SK-N-SH (cell line): ENCODE measurements around the gene KCNJ10. TPM values are rescaled to one million over a fixed set of nuclear protein-coding genes. Genes with fewer than 3 reads are reported as not detected.

ENCODE experiments used
- CTCF ChIA-PET: fragments of 300-600, 350-600 bp; formaldehyde crosslinking; extraction: SDS; loops from one replicate; lab custom pipeline; 2021; lab: Yijun Ruan, JAX
- POLR2A ChIA-PET: fragments of 350-600 bp; sonication (Branson Sonifier 250); formaldehyde crosslinking; extraction: SDS; loops from one replicate; lab custom pipeline; 2020; ENCODE audit warnings: antibody characterized with exemption, inconsistent platforms; lab: Yijun Ruan, JAX
- DNase-seq: peaks from one replicate; pipeline ENCODE4 v3.0.0; 2012
- H2AFZ ChIP-seq: fragments of 200-600 bp; sonication (generic); 2 replicates; pipeline ENCODE4 v1.8.1; 2016; ENCODE audit warnings: antibody characterized with exemption, mild to moderate bottlenecking, low read depth
- H3F3A ChIP-seq: fragments of 200-600 bp; sonication (generic); replicated peaks from 2 replicates; pipeline ENCODE3; 2016; ENCODE audit warnings: antibody characterized with exemption, mild to moderate bottlenecking; ENCODE audit not compliant: insufficient read depth
- H3K27ac ChIP-seq, 2 experiments: fragments of 200-500 bp in 1 of 2; fragments of 200-600 bp in 1 of 2; sonication (Bioruptor generic) in 1 of 2; sonication (generic), shearing (Covaris generic) in 1 of 2; 2 replicates each; pipeline versions ENCODE4 v1.5.1 to v1.6.1; 2014 to 2016; ENCODE audit warnings: low read depth in 2 of 2, inconsistent platforms in 1 of 2, low read length in 1 of 2, mild to moderate bottlenecking in 1 of 2, mixed read lengths in 1 of 2
- H3K27me3 ChIP-seq: fragments of 200-600 bp; sonication (generic), shearing (Covaris generic); 2 replicates; pipeline ENCODE4 v1.6.1; 2016; ENCODE audit warnings: mixed run types; ENCODE audit not compliant: insufficient read depth
- H3K36me3 ChIP-seq, 2 experiments: fragments of 200-500 bp in 1 of 2; fragments of 200-600 bp in 1 of 2; sonication (Bioruptor generic) in 1 of 2; sonication (generic) in 1 of 2; replicated peaks in 1 of 2; 2 replicates each; pipeline versions ENCODE3 to v1.5.1; 2014 to 2016; ENCODE audit warnings: low read length in 1 of 2, mild to moderate bottlenecking in 1 of 2; ENCODE audit not compliant: insufficient read depth in 2 of 2, control insufficient read depth in 1 of 2
- H3K4me1 ChIP-seq, 2 experiments: fragments of 200-500 bp in 1 of 2; fragments of 200-600 bp in 1 of 2; sonication (Bioruptor generic) in 1 of 2; sonication (generic), shearing (Covaris generic) in 1 of 2; 2 replicates each; pipeline versions ENCODE4 v1.5.1 to v1.6.1; 2014 to 2016; ENCODE audit warnings: low read depth in 1 of 2, low read length in 1 of 2, mixed run types in 1 of 2; ENCODE audit not compliant: insufficient read depth in 2 of 2, control insufficient read depth in 1 of 2
- H3K4me2 ChIP-seq: fragments of 200-600 bp; sonication (generic), shearing (Covaris generic); 2 replicates; pipeline ENCODE4 v1.6.1; 2017; ENCODE audit warnings: mixed run types
- H3K4me3 ChIP-seq, 2 experiments: fragments of 200-500 bp in 1 of 2; fragments of 200-600 bp in 1 of 2; sonication (Bioruptor generic) in 1 of 2; sonication (generic), shearing (Covaris generic) in 1 of 2; 2 replicates each; pipeline versions ENCODE4 v1.5.1 to v1.8.1; 2014 to 2016; ENCODE audit warnings: low read depth in 2 of 2, inconsistent platforms in 1 of 2, low read length in 1 of 2, mild to moderate bottlenecking in 1 of 2, mixed read lengths in 1 of 2, moderate library complexity in 1 of 2
- H3K79me2 ChIP-seq: fragments of 200-600 bp; sonication (generic); 2 replicates; pipeline ENCODE4 v1.8.1; 2017; ENCODE audit warnings: mild to moderate bottlenecking; ENCODE audit not compliant: insufficient read depth
- H3K9ac ChIP-seq: fragments of 200-600 bp; sonication (generic); 2 replicates; pipeline ENCODE4 v1.6.1; 2017; ENCODE audit warnings: mixed run types
- H3K9me2 ChIP-seq: fragments of 200-600 bp; sonication (generic); 2 replicates; pipeline ENCODE4 v1.6.1; 2017; ENCODE audit warnings: mixed run types
- H3K9me3 ChIP-seq: fragments of 200-600 bp; sonication (generic); 2 replicates; pipeline ENCODE4 v1.6.1; 2017; ENCODE audit warnings: mixed run types, mild to moderate bottlenecking, moderate library complexity
- H4K20me1 ChIP-seq: fragments of 200-600 bp; sonication (generic); 2 replicates; pipeline ENCODE4 v1.6.1; 2017; ENCODE audit warnings: mild to moderate bottlenecking, mixed run types; ENCODE audit not compliant: insufficient read depth
- CTCF ChIP-seq: fragments of 200-600 bp; sonication (generic); IDR thresholded peaks from 2 replicates; pipeline ENCODE4 v1.6.1; 2017; ENCODE audit warnings: antibody characterized with exemption, mild to moderate bottlenecking, moderate library complexity
- FOSL2 ChIP-seq: IDR thresholded peaks from 2 replicates; pipeline ENCODE4 v1.4.0; 2012; ENCODE audit warnings: low read depth, mild to moderate bottlenecking, moderate library complexity, borderline replicate concordance
- FOXJ3 ChIP-seq: sonication (generic); formaldehyde crosslinking; IDR thresholded peaks from 2 replicates; pipeline ENCODE4 v1.5.1; 2020; ENCODE audit warnings: mild to moderate bottlenecking, missing genetic modification reagents
- MXI1 ChIP-seq: IDR thresholded peaks from 2 replicates; pipeline ENCODE4 v1.6.1; 2012; ENCODE audit warnings: mild to moderate bottlenecking, low read depth, low read length, improper control_type of control experiment
- RCOR1 ChIP-seq: fragments of 150-350 bp; IDR thresholded peaks from 2 replicates; pipeline ENCODE4 v1.6.1; 2017; ENCODE audit warnings: antibody characterized with exemption, low read length
- REST ChIP-seq: IDR thresholded peaks from 2 replicates; pipeline ENCODE4 v1.6.1; 2012; ENCODE audit warnings: mild to moderate bottlenecking, low read depth, low read length, moderate library complexity
- TAF1 ChIP-seq: IDR thresholded peaks from 2 replicates; pipeline ENCODE4 v1.6.1; 2012; ENCODE audit warnings: low read depth, mild to moderate bottlenecking, low read length, moderate library complexity, borderline replicate concordance
- TEAD4 ChIP-seq: IDR thresholded peaks from 2 replicates; pipeline ENCODE4 v1.4.0; 2012; ENCODE audit warnings: mild to moderate bottlenecking, borderline replicate concordance; ENCODE audit not compliant: insufficient read depth
- YY1 ChIP-seq: IDR thresholded peaks from 2 replicates; pipeline ENCODE4 v1.4.0; 2012; ENCODE audit warnings: low read depth, mild to moderate bottlenecking
- WGBS: methylation state at CpG from one replicate; pipeline ENCODE4 v1.1.6; 2017; ENCODE audit warnings: low lambda C conversion rate; 5-methylcytosine and 5-hydroxymethylcytosine counted together
- polyA plus RNA-seq, 3 experiments: library from polyadenylated mRNA; depleted of rRNA; stranded (reverse); fragments of >200 nt; gene quantifications; 2 replicates each; pipeline ENCODE4 v1.2.3, GENCODE V29; 2012
- TF ChIP-seq, protein P1 (sequence below): IDR thresholded peaks from 2 replicates; pipeline ENCODE4 v1.4.0; 2012; ENCODE audit warnings: low read depth

The KCNJ10 gene
- polyA plus RNA-seq, 1 of the 3 experiments (the other 2 are of a cell fraction), result not detected

DNA sequence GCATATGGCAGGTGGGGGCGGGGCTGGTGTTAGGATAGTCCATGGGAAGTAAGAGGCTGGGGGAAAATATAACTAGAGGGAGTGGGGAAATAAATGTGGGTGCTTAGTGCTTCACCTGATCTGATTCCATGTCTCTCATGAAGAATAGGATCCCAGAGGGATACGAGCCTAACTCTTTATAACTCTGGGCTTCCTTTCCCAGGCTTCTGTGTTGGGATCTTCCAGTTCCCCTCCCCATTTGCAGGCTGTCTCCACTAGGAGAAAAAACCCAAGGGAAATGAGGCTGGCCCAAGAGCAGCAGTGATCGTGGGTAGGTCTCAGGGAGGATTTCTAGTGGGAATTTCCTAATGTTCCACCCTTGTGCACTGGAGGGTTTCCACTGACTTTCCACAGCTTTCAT lies 13.0 kb upstream of the KCNJ10 start:
- Histone ChIP-seq H3K79me2 (no peaks in the 10 kb centered on the region), H3K36me3 (peaks cover 0 to 2% of the 10 kb centered on the region in 2 experiments), H4K20me1 (no peaks in the 10 kb centered on the region), H2AFZ (no peak overlapping the region), H3K27me3 (peaks cover 30% of the 10 kb centered on the region), H3K9ac (no peak overlapping the region), H3K4me2 (no peak overlapping the region), H3K9me3 (no peaks in the 10 kb centered on the region), H3K27ac (no peak overlapping the region), H3K4me1 (peaks cover 0 to 15% of the 10 kb centered on the region in 2 experiments; a peak in 1 of 4 replicates), H3K9me2 (no peaks in the 10 kb centered on the region), H3F3A (no peaks in the 10 kb centered on the region), H3K4me3 (no peak overlapping the region)
- ChIA-PET CTCF (interaction anchor here (0.6 to 14.2 kb wide), 12 partner anchors 12 to 294 kb away, joined by 3 to 163 read pairs (median 12); partner anchors contain the start of genes IGSF8, KCNJ10 and PIGM), POLR2A (no interaction called here)
- TF ChIP-seq TEAD4, result no peak
- TF ChIP-seq REST, result no peak
- TF ChIP-seq FOSL2, result no peak
- TF ChIP-seq MXI1, result no peak
- TF ChIP-seq FOXJ3 (CRISPR knock-in tag), result no peak
- no peak for TF ChIP-seq RCOR1
- 66% methylated on average over 3 of the region's 3 CpGs for WGBS
- DNase-seq, result no peak

DNA sequence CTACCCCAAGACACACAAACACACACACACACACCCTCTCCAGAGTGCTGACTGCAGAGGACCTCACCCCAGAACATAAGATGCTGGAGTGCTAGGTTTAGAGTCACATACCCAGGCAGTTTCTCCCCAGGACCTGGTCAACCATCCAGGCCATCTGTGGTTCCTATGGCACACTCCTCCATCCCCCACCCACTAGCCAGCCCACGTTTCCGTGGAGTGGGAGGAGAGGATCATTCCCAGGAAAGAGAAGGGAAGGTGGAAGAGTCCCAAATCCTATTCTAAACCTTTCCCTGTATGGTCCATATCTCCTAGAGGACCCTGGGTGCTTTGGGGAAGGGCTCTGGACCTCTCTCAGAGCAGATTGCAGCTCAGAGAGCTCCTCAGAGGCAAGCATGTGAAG lies 12.5 kb upstream of the KCNJ10 start:
- peaks cover 30% of the 10 kb centered on the region for H3K27me3 ChIP-seq
- POLR2A ChIA-PET, result interaction anchor here (0.9 to 1.3 kb wide), 2 partner anchors 36 to 52 kb away, joined by 3 read pairs; no protein-coding TSS in a partner anchor
- H4K20me1 ChIP-seq, result no peaks in the 10 kb centered on the region
- H3K9me2 ChIP-seq, result no peaks in the 10 kb centered on the region
- H3K36me3 ChIP-seq, result peaks cover 0 to 2% of the 10 kb centered on the region in 2 experiments
- H3K9ac ChIP-seq, result no peak overlapping the region
- no peaks in the 10 kb centered on the region for H3K79me2 ChIP-seq
- 58% methylated on average over 2 of the region's 2 CpGs for WGBS
- TF ChIP-seq CTCF (no peak), RCOR1 (no peak), TAF1 (no peak), YY1 (no peak)
- TF ChIP-seq, protein P1, sequence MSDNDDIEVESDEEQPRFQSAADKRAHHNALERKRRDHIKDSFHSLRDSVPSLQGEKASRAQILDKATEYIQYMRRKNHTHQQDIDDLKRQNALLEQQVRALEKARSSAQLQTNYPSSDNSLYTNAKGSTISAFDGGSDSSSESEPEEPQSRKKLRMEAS, result no peak
- TF ChIP-seq, all 33 proteins: peak for 0
- Histone ChIP-seq H3K4me3 (no peak overlapping the region), H3K27ac (no peak overlapping the region), H3F3A (no peaks in the 10 kb centered on the region), H3K4me1 (peaks cover 0 to 15% of the 10 kb centered on the region in 2 experiments; a peak in 1 of 4 replicates), H3K4me2 (no peak overlapping the region), H3K9me3 (no peaks in the 10 kb centered on the region), H2AFZ (no peak overlapping the region)
- DNase-seq, result no peak
- CTCF ChIA-PET, result interaction anchor here (1.0 to 14.2 kb wide), 12 partner anchors 11 to 294 kb away, joined by 3 to 163 read pairs (median 12); partner anchors contain the start of genes IGSF8, KCNJ10 and PIGM
